Lung (tissue), 12 donors: ENCODE data around the gene HIPK4. TPM values are rescaled to one million over a fixed set of nuclear protein-coding genes. Genes with fewer than 3 reads are reported as not detected.

ENCODE experiments used
- ATAC-seq: fragments of 200-7000 bp; cut with Tn5 transposase; one replicate; pipeline ENCODE4 v1.9.1; 2020; ENCODE audit warnings: moderate number of reproducible peaks; ENCODE audit not compliant: insufficient read depth, low FRiP score
- DNase-seq, 3 donors: peaks; one replicate each; pipeline ENCODE4 v3.0.0-alpha.2; 2013 to 2017
- H3K27ac ChIP-seq, 2 donors: one replicate each; pipeline ENCODE4 v1.5.1; 2013; ENCODE audit warnings: mild to moderate bottlenecking in 2 of 2, moderate library complexity in 2 of 2, control low read depth in 1 of 2, inconsistent platforms in 1 of 2, low read depth in 1 of 2, low read length in 1 of 2
- H3K27me3 ChIP-seq, 3 donors: one replicate each; pipeline ENCODE4 v1.5.1; 2013; ENCODE audit warnings: low read length in 2 of 3; ENCODE audit not compliant: control insufficient read depth in 3 of 3, insufficient read depth in 3 of 3
- H3K36me3 ChIP-seq, 4 donors: one replicate each; pipeline ENCODE4 v1.5.1; 2013; ENCODE audit warnings: low read length in 4 of 4, mild to moderate bottlenecking in 1 of 4, moderate library complexity in 1 of 4; ENCODE audit not compliant: control insufficient read depth in 4 of 4, insufficient read depth in 4 of 4
- H3K4me1 ChIP-seq, 5 donors: one replicate each; pipeline ENCODE4 v1.5.1; 2013; ENCODE audit warnings: low read length in 5 of 5, mild to moderate bottlenecking in 2 of 5, moderate library complexity in 1 of 5; ENCODE audit not compliant: control insufficient read depth in 5 of 5, insufficient read depth in 5 of 5
- H3K4me3 ChIP-seq: one replicate; pipeline ENCODE4 v1.5.1; 2013; ENCODE audit warnings: mild to moderate bottlenecking, control low read depth, moderate library complexity
- H3K9ac ChIP-seq, 2 donors: one replicate each; pipeline ENCODE4 v1.5.1; 2013; ENCODE audit warnings: low read length in 2 of 2, control low read depth in 1 of 2; ENCODE audit not compliant: insufficient read depth in 1 of 2
- H3K9me3 ChIP-seq, 4 donors: one replicate each; pipeline ENCODE4 v1.5.1; 2013; ENCODE audit warnings: low read length in 3 of 4, mild to moderate bottlenecking in 1 of 4, moderate library complexity in 1 of 4; ENCODE audit not compliant: control insufficient read depth in 4 of 4, insufficient read depth in 3 of 4
- WGBS, 2 donors: extraction: QIAGEN DNeasy Blood & Tissue Kit; methylation state at CpG; one replicate each; pipeline ENCODE4 v1.1.7; 2013; 5-methylcytosine and 5-hydroxymethylcytosine counted together
- polyA plus RNA-seq, 2 donors: library from polyadenylated mRNA; stranded (reverse); fragments of 200-250 nt; gene quantifications; one replicate each; pipeline ENCODE4 v1.2.1, GENCODE V29; 2013
- total RNA-seq, 2 donors: library from RNA; depleted of rRNA in 1 of 2; stranded (reverse); fragments of >200 nt in 1 of 2; gene quantifications; one replicate each; pipeline ENCODE4 v1.2.1, GENCODE V29; 2014 to 2021
- TF ChIP-seq, protein P1 (sequence below): IDR thresholded peaks from 2 replicates; pipeline ENCODE4 v1.5.1; 2012; ENCODE audit warnings: mild to moderate bottlenecking; ENCODE audit errors: control extremely low read depth, extremely low read depth
- donor health status: control.
- donor health status: control.
- donor health status: Bipolar disorder and iron deficiency.
- donor health status: healthy.
- donor health status: DM: yes; HTN: yes; CAD: no.

Gene HIPK4
- total and polyA plus RNA-seq, 4 donors = 0.10 to 0.43 (median 0.22) TPM; not detected in 1

- TF ChIP-seq, protein P1, sequence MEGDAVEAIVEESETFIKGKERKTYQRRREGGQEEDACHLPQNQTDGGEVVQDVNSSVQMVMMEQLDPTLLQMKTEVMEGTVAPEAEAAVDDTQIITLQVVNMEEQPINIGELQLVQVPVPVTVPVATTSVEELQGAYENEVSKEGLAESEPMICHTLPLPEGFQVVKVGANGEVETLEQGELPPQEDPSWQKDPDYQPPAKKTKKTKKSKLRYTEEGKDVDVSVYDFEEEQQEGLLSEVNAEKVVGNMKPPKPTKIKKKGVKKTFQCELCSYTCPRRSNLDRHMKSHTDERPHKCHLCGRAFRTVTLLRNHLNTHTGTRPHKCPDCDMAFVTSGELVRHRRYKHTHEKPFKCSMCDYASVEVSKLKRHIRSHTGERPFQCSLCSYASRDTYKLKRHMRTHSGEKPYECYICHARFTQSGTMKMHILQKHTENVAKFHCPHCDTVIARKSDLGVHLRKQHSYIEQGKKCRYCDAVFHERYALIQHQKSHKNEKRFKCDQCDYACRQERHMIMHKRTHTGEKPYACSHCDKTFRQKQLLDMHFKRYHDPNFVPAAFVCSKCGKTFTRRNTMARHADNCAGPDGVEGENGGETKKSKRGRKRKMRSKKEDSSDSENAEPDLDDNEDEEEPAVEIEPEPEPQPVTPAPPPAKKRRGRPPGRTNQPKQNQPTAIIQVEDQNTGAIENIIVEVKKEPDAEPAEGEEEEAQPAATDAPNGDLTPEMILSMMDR = no peak
- Histone ChIP-seq H3K9me3 (no peaks in the 10 kb centered on the region), H3K4me1 (peaks cover 0 to 8% (median 0%) of the 10 kb centered on the region in 5 donors), H3K36me3 (peaks cover 0 to 10% (median 0%) of the 10 kb centered on the region in 4 donors), H3K27ac (no peak overlapping the region), H3K27me3 (no peaks in the 10 kb centered on the region), H3K4me3 (no peak overlapping the region), H3K9ac (no peak overlapping the region)
- ATAC-seq (no peak), DNase-seq (no peak)
- 76 to 77% methylated on average over 13 of the region's 13 CpGs for WGBS, 2 donors
Measured at GRCh38 chr19:40394816-40395210, 4.8 kb upstream of the HIPK4 start.

DNA sequence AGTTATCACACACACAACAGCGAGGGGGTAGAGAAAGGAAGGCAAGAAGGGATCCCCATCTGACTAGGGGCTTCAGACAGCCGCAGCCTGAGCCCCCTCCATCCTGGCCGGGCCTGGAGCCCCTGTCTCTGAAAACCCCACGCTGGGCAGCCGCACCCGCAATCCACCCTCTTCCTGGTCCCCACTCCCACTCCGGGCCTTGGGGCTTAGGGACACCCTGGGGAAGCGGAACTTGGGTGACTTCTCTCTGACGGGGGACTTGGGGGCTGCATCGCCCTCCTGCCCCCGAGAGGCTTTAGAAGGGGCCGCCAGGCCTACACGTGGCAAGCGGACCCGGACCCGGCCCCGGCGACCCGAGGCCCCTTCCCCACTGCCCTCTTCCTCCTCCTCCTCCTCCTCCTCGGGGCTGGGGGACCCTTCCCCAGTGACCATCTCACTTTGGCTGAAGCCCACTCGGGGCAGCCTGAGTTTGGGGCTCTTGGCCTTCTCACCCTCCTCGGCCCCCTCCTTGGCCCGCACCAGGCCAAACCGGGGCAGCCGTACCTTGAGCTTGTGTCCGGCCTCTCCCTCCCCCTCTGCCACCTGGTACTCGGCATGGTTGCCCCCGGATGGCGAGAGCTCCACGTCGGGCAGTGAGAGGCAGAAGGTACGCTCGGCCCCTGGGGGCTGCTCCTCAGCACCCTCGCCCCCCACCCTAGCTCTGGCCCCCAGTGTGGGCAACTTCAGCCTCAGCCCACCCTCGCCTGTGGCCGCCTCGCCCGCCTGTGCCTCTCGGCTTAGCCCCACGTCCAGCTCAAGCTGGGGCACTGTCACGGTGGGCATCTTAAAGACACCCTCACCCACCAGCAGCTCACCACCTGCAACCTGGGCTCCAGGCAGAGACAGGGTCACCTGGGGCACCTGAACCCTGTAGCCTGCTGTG, 4.2 kb upstream of the HIPK4 start:
- Histone ChIP-seq H3K27me3 (no peaks in the 10 kb centered on the region), H3K27ac (no peak overlapping the region), H3K9me3 (no peaks in the 10 kb centered on the region), H3K9ac (no peak overlapping the region), H3K36me3 (peaks cover 0 to 10% (median 0%) of the 10 kb centered on the region in 4 donors), H3K4me1 (peaks cover 0 to 8% (median 0%) of the 10 kb centered on the region in 5 donors), H3K4me3 (no peak overlapping the region)
- WGBS, 2 donors = 92 to 94% methylated on average over 38 to 41 of the region's 41 CpGs
- no peak for ATAC-seq
- TF ChIP-seq, protein P1 = no peak
- no peak for DNase-seq

GRCh38 chr19:40392894-40393517, 3.0 kb upstream of the HIPK4 start:
- peaks cover 0 to 10% (median 0%) of the 10 kb centered on the region in 4 donors for H3K36me3 ChIP-seq
- DNase-seq (peak; percentile 36 to 66 (median 40)), ATAC-seq (no peak)
- H3K27ac ChIP-seq = peak overlapping the region in 1 of 2 donors; percentile 53
- 40 to 63% methylated on average over 9 of the region's 9 CpGs for WGBS, 2 donors
- no peaks in the 10 kb centered on the region for H3K27me3 ChIP-seq
- TF ChIP-seq, protein P1 = peak; percentile 9
- no peaks in the 10 kb centered on the region for H3K9me3 ChIP-seq
- H3K4me1 ChIP-seq = peaks cover 0 to 8% (median 0%) of the 10 kb centered on the region in 5 donors
- H3K9ac ChIP-seq = no peak overlapping the region
- no peak overlapping the region for H3K4me3 ChIP-seq
